GM12878 (cell line): ENCODE results near the gene ZNF121. TPM values are rescaled to one million over a fixed set of nuclear protein-coding genes. Genes with fewer than 3 reads are reported as not detected.

Experiments used
- BCL3 ChIP-seq: IDR thresholded peaks from 2 replicates; pipeline ENCODE4 v1.6.1; 2011; ENCODE audit warnings: borderline replicate concordance, low read depth, mild to moderate bottlenecking, moderate library complexity, low read length; ENCODE audit not compliant: insufficient read depth, poor library complexity, severe bottlenecking
- DPF2 ChIP-seq: fragments of 450-650 bp; IDR thresholded peaks from 2 replicates; pipeline ENCODE4 v1.6.1; 2017; ENCODE audit warnings: mild to moderate bottlenecking
- FOS ChIP-seq: IDR thresholded peaks from 3 replicates; pipeline ENCODE4 v1.6.1; 2011; ENCODE audit warnings: borderline replicate concordance; ENCODE audit not compliant: insufficient read length; ENCODE audit errors: extremely low read depth
- FOXM1 ChIP-seq: IDR thresholded peaks from 2 replicates; pipeline ENCODE4 v1.6.1; 2012; ENCODE audit warnings: low read depth, mild to moderate bottlenecking, inconsistent platforms, low read length, moderate library complexity
- GATAD2B ChIP-seq: fragments of 450-650 bp; conservative IDR thresholded peaks from 2 replicates; pipeline ENCODE4 v1.6.1; 2017; ENCODE audit warnings: low read depth, mild to moderate bottlenecking, moderate library complexity
- KDM1A ChIP-seq: fragments of 200-600 bp; sonication (generic); IDR thresholded peaks from 2 replicates; pipeline ENCODE4 v1.6.1; 2016; ENCODE audit warnings: borderline replicate concordance
- MTA2 ChIP-seq: fragments of 450-650 bp; IDR thresholded peaks from 2 replicates; pipeline ENCODE4 v1.6.1; 2016; ENCODE audit warnings: low read depth, mild to moderate bottlenecking, moderate library complexity
- NR2F1 ChIP-seq: fragments of 450-650 bp; conservative IDR thresholded peaks from 2 replicates; pipeline ENCODE4 v1.6.1; 2017; ENCODE audit warnings: mild to moderate bottlenecking
- SP1 ChIP-seq: IDR thresholded peaks from one replicate; pipeline ENCODE4 v1.6.1; 2011; ENCODE audit warnings: low read depth, low read length
- TCF12 ChIP-seq: IDR thresholded peaks from 2 replicates; pipeline ENCODE4 v1.6.1; 2011; ENCODE audit warnings: low read depth, mild to moderate bottlenecking, low read length
- ZNF687 ChIP-seq: fragments of 450-650 bp; IDR thresholded peaks from 2 replicates; pipeline ENCODE4 v1.6.1; 2017; ENCODE audit warnings: mild to moderate bottlenecking, moderate library complexity
- ZZZ3 ChIP-seq: IDR thresholded peaks from 2 replicates; pipeline ENCODE4 v1.6.1; 2011; ENCODE audit warnings: low read depth; ENCODE audit not compliant: control insufficient read depth, insufficient read length
- polyA plus RNA-seq, 11 experiments: library from polyadenylated mRNA; depleted of rRNA in 4 of 11; unstranded in 6 of 11; stranded (reverse) in 5 of 11; fragments of >200 nt; fragmentation: Nextera tagmentation in 4 of 11; fragmentation: Illumina TruSeq in 1 of 11; extraction: Ambion mirVana in 4 of 11; extraction: Trizol in 1 of 11; gene quantifications; 1 replicate in 1 of 11; 2 replicates in 10 of 11; pipeline versions ENCODE4 v1.2.1 to v1.2.3, GENCODE V29; 2011 to 2016; ENCODE audit warnings: inconsistent platforms in 2 of 11, missing spikeins in 2 of 11, low read depth in 1 of 11
- total RNA-seq, 4 experiments: library from RNA; depleted of rRNA in 3 of 4; stranded (reverse); fragments of >200 nt in 3 of 4; fragmentation: Illumina TruSeq in 1 of 4; extraction: Trizol in 1 of 4; gene quantifications; 2 replicates each; pipeline versions ENCODE4 v1.2.1 to v1.2.3, GENCODE V29; 2013 to 2021

The ZNF121 gene
- total and polyA plus RNA-seq, 10 of the 15 experiments (the other 5 are each of a cell fraction or from before 2014, with no cell fraction given) = 4.8 to 75.0 (median 17.7) TPM

GRCh38 chr19:9621156-9622037 lies 37.1 kb upstream of the ZNF121 start, which contains the start of gene ZNF561 (continued):
- peak; percentile 54; the same call in 1 of the 2 replicates for TF ChIP-seq ZNF687
- TF ChIP-seq FOXM1 = no peak
- TF ChIP-seq DPF2 = 0 out of 2 replicates have a peak, but pooled peaks have one; percentile 27
- no peak for TF ChIP-seq ZZZ3
- TF ChIP-seq GATAD2B = 0 out of 2 replicates have a peak, but pooled peaks have one; percentile 17
- no peak for TF ChIP-seq FOS
- 0 out of 2 replicates have a peak, but pooled peaks have one; percentile 42 for TF ChIP-seq MTA2
- TF ChIP-seq TCF12 = peak; percentile 4; the same call in 1 of the 2 replicates
- peak; percentile 26 for TF ChIP-seq SP1
- no peak for TF ChIP-seq BCL3
- TF ChIP-seq KDM1A = no peak
- TF ChIP-seq NR2F1 = no peak; the same call in 1 of the 2 replicates
